Measurements from ENCODE around the gene MDM2.

- TF ChIP-seq CTCF (IDR thresholded peaks at IDR 0.05; ENCODE audit: low read length), result no peak
- no peak for TF ChIP-seq EZH2 (IDR thresholded peaks at IDR 0.05; ENCODE audit: borderline replicate concordance, low read length)
These were observed 46.1 kb downstream of the MDM2 start for GRCh38 chr12:68854078-68854468.

Measured in OCI-LY1 (cell line).